Omental fat pad (tissue), 4 donors: ENCODE measurements around the gene STIP1. TPM values are rescaled to one million over a fixed set of nuclear protein-coding genes. Genes with fewer than 3 reads are reported as not detected.

Source experiments
- ATAC-seq: fragments of 150-250 bp; one replicate; pipeline ENCODE4 v1.9.1; 2016; ENCODE audit warnings: mild to moderate bottlenecking, moderate library complexity; ENCODE audit not compliant: low FRiP score
- DNase-seq: peaks from one replicate; pipeline ENCODE4 v3.0.0-alpha.2; 2019; ENCODE audit warnings: low spot score
- total RNA-seq, 4 donors: library from RNA; depleted of rRNA; stranded (reverse); fragments of >200 nt; gene quantifications; one replicate each; pipeline ENCODE4 v1.1.0, GENCODE V29; 2016
- TF ChIP-seq, protein P1 (sequence below), 3 donors: fragments of 450-650 bp; IDR thresholded peaks; one replicate each; pipeline ENCODE4 v1.5.1; 2016 to 2017; ENCODE audit warnings: antibody characterized with exemption in 3 of 3, mild to moderate bottlenecking in 3 of 3, moderate library complexity in 2 of 3

The STIP1 gene
- total RNA-seq, 4 donors from 2014 or later: 73.0 to 174 (median 135) TPM

DNA sequence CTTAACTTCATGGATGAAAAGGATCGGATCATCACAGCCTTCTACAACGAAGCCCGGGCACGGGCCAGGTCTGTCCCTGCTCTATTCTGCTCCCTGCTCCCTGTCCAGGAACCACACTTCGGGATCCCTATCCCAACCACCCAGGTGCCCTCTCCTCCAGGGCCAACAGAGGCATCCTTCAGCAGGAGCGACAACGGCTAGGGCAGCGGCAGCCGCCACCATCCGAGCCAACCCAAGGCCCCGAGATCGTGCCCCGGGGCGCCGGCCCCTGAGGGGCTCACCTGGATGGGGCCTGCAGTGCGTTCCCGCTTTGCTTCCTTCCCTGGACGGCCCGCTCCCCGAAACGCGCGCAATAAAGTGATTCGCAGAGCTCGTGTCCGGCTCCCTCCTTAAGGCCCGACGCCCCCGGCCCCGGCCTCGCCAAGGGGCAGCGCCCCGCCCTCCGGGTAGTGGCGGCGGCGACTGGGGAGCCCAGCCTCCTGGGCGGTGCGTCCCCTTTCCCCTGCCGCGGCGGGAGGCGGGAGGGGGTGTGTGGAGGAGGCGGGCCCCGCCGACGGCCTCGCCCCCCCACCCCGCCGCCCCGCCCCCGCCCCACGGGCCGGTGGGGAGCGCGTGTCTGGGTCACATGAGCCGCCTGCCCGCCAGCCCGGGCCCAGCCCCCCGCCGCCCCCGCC lies 48.1 kb downstream of the STIP1 start, which contains the start of gene VEGFB:
Gene VEGFB, plus strand, starts transcription at position 672 of the 674 bp plus-strand sequence. CDS start 250 bp downstream, outside the sequence.
- TF ChIP-seq, protein P1, sequence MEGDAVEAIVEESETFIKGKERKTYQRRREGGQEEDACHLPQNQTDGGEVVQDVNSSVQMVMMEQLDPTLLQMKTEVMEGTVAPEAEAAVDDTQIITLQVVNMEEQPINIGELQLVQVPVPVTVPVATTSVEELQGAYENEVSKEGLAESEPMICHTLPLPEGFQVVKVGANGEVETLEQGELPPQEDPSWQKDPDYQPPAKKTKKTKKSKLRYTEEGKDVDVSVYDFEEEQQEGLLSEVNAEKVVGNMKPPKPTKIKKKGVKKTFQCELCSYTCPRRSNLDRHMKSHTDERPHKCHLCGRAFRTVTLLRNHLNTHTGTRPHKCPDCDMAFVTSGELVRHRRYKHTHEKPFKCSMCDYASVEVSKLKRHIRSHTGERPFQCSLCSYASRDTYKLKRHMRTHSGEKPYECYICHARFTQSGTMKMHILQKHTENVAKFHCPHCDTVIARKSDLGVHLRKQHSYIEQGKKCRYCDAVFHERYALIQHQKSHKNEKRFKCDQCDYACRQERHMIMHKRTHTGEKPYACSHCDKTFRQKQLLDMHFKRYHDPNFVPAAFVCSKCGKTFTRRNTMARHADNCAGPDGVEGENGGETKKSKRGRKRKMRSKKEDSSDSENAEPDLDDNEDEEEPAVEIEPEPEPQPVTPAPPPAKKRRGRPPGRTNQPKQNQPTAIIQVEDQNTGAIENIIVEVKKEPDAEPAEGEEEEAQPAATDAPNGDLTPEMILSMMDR (IDR thresholded peaks at IDR 0.05): no peak
- ATAC-seq (peak; percentile 54), DNase-seq (no peak)

DNA sequence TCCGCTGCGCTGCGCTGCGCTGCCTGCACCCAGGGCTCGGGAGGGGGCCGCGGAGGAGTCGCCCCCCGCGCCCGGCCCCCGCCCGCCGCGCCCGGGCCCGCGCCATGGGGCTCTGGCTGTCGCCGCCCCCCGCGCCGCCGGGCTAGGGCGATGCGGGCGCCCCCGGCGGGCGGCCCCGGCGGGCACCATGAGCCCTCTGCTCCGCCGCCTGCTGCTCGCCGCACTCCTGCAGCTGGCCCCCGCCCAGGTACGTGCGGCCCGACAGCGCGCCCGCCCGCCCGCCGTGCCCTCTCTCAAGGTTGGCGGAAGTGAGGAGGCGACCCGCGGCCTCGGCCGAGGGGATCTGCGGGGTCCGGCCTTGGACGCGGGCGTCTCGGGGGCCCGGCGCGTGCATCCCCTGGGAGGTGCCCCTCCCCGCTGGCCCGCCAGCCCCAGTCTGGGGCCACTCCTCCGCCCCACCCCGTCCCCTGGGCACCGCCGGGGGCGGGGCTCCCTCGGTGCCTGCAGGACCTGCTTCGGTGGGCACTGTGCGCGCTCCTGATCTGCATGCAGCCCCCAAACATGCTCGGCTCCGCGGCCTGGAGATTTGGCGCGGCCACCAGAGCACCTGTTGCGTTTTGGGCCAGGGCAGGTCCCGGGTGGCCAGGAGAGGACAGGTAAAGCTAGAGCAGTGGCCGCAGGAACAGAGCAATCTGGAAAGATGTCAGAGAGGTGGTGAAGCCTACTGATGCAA lies 48.8 kb downstream of the STIP1 start:
- TF ChIP-seq, protein P1 (IDR thresholded peaks at IDR 0.05): no peak
- no peak for DNase-seq
- ATAC-seq: peak; percentile 24

DNA sequence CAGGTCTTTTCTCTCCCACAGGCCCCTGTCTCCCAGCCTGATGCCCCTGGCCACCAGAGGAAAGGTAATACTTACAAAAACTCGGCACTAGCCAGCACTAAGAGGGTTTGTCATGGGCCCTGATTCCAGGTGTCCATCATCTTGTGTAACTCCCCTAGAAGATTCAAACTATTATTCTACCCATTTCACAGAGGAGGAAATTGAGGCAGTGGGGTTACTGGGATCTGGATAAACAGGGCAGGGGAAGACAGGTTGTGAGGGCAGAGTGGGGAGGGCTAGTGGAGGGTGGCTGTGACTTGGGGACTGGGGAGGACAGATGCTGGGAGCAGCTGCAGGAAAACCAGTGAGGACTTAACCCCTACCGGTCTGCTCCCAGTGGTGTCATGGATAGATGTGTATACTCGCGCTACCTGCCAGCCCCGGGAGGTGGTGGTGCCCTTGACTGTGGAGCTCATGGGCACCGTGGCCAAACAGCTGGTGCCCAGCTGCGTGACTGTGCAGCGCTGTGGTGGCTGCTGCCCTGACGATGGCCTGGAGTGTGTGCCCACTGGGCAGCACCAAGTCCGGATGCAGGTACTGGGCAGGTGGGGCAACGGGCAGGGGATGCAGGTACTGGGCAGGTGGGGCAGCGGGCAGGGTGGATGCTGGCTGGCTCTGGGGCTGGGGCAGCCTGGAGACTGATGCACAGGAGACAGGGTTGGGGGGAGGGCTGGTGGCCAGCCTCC lies 49.6 kb downstream of the STIP1 start:
- ATAC-seq: no peak
- DNase-seq: no peak
- TF ChIP-seq, protein P1 (IDR thresholded peaks at IDR 0.05): no peak

DNA sequence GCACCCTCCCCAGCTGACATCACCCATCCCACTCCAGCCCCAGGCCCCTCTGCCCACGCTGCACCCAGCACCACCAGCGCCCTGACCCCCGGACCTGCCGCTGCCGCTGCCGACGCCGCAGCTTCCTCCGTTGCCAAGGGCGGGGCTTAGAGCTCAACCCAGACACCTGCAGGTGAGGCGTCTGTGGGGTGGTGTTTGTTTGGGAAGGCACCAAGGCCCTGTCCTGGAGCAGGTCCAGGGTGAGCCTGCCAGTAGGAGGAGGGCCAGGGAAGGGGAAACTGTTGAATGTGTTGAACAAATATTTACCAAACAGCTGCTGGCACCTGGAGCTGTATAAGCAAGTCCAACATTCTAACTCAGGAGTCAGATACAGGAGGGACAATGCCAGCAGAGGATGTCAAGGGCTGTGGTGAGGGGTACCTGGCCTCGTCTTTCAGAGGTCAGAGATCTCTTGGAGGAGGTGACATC lies 51.5 kb downstream of the STIP1 start:
- ATAC-seq: no peak
- DNase-seq: no peak
- TF ChIP-seq, protein P1 (IDR thresholded peaks at IDR 0.05): no peak

DNA sequence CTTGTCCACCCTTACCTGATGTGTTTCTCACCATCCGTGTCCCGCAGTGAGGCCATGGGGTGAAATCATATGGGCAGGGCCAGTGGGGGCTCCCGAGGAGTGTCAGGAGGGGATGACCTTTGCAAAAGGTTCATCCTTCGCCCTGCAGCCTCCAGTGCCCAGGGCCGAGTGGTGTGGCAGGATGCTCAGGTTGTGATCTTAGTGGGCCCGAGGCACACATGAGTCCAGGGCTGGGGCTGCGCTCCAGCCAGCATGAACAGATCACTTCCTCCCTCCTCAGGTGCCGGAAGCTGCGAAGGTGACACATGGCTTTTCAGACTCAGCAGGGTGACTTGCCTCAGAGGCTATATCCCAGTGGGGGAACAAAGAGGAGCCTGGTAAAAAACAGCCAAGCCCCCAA lies 52.1 kb downstream of the STIP1 start:
- DNase-seq (no peak), ATAC-seq (no peak)
- TF ChIP-seq, protein P1 (IDR thresholded peaks at IDR 0.05): no peak

DNA sequence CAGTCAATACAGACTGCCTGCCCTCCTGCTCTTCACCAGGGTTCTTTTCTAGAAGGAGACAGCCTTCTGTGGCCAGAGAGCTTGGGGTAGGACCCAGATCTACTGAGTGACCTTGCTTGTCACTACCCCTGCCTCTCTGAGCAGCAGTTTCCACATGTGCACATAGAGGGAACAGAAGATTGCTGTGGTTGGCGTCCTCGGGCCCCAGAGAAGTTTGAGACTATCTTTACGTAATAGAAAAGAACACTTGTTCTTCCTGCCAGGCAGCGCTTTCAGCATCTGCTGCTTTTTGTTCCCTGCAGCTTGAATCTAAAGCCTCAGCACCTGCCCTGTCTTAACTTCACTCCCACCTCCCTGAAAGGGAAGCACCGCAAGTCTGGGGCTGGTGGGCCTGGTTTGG lies 53.0 kb downstream of the STIP1 start:
- DNase-seq: no peak
- TF ChIP-seq, protein P1 (IDR thresholded peaks at IDR 0.05): no peak
- no peak for ATAC-seq
